Heart left ventricle (tissue), 16 donors: Measurements from ENCODE around the gene HS3ST5. TPM values are rescaled to one million over a fixed set of nuclear protein-coding genes. Genes with fewer than 3 reads are reported as not detected.

Experiments used
- ATAC-seq, 4 donors: fragments of 200-7000 bp; cut with Tn5 transposase; one replicate each; pipeline ENCODE4 v1.9.1; 2020 to 2022; ENCODE audit warnings: moderate library complexity in 4 of 4, mild to moderate bottlenecking in 3 of 4, moderate number of reproducible peaks in 1 of 4
- DNase-seq, 5 donors: peaks; one replicate each; pipeline ENCODE4 v3.0.0-alpha.2; 2020
- H3K27ac ChIP-seq, 12 donors: fragments of 200-600 bp; sonication (generic) in 4 of 12; one replicate each; pipeline versions ENCODE4 v1.5.0 to v1.8.0; 2016 to 2022; ENCODE audit warnings: mild to moderate bottlenecking in 2 of 12
- H3K27me3 ChIP-seq, 9 donors: fragments of 200-600 bp; sonication (generic) in 2 of 9; one replicate each; pipeline versions ENCODE4 v1.5.1 to v1.8.0; 2016 to 2022; ENCODE audit warnings: mild to moderate bottlenecking in 3 of 9
- H3K36me3 ChIP-seq, 9 donors: fragments of 200-600 bp; sonication (generic) in 2 of 9; one replicate each; pipeline versions ENCODE4 v1.5.0 to v1.8.0; 2018 to 2022; ENCODE audit warnings: mild to moderate bottlenecking in 2 of 9
- H3K4me1 ChIP-seq, 12 donors: fragments of 200-600 bp; sonication (generic) in 4 of 12; one replicate each; pipeline versions ENCODE4 v1.5.0 to v1.8.0; 2016 to 2022; ENCODE audit warnings: mild to moderate bottlenecking in 3 of 12
- H3K4me3 ChIP-seq, 12 donors: fragments of 200-600 bp; sonication (generic) in 4 of 12; one replicate each; pipeline versions ENCODE4 v1.5.0 to v1.8.0; 2017 to 2022; ENCODE audit warnings: mild to moderate bottlenecking in 9 of 12, moderate library complexity in 4 of 12
- H3K9me3 ChIP-seq, 12 donors: fragments of 200-600 bp; sonication (generic) in 4 of 12; one replicate each; pipeline versions ENCODE4 v1.5.0 to v1.8.0; 2016 to 2022; ENCODE audit warnings: mild to moderate bottlenecking in 1 of 12
- POLR2A ChIP-seq, 2 donors: fragments of 450-650 bp; IDR thresholded peaks; one replicate each; pipeline ENCODE4 v1.6.1; 2017; ENCODE audit warnings: antibody characterized with exemption in 2 of 2, mild to moderate bottlenecking in 2 of 2, moderate library complexity in 2 of 2
- WGBS, 4 donors: extraction: QIAGEN DNeasy Blood & Tissue Kit in 2 of 4; methylation state at CpG; one replicate each; pipeline versions ENCODE4 v1.1.5 to v1.1.7; 2013 to 2018; 5-methylcytosine and 5-hydroxymethylcytosine counted together
- intact Hi-C, 10 donors: fragments of 100-400 bp; cut with DNase I; formaldehyde crosslinking; loops; one replicate each; pipeline versions ENCODE4 v1.11.1 to v1.14.2; 2022
- polyA plus RNA-seq, 2 donors: library from polyadenylated mRNA; stranded (reverse); fragments of 200-250 nt; gene quantifications; one replicate each; pipeline ENCODE4 v1.2.3, GENCODE V29; 2013
- total RNA-seq, 9 donors: library from RNA; depleted of rRNA in 2 of 9; stranded (reverse); fragments of >200 nt in 2 of 9; fragmentation: NEBNext Ultra II Directional in 3 of 9; extraction: Animal tissue kit (Norgen Biotek cat#: 25700) in 3 of 9; gene quantifications; one replicate each; pipeline versions ENCODE4 v1.1.0 to v1.2.4, GENCODE V29; 2016 to 2023
- TF ChIP-seq, protein P1 (sequence below), 12 donors: fragments of 200-600 bp; sonication (generic) in 4 of 12; IDR thresholded peaks; one replicate each; pipeline versions ENCODE4 v1.5.0 to v1.8.0; 2018 to 2022; ENCODE audit warnings: antibody characterized with exemption in 12 of 12, mild to moderate bottlenecking in 5 of 12
- donor health status: ischemic (EF 13 %, LVEDD 7.1; RV severe dilation, severe dysfunction).
- donor health status: healthy with polysubstance abuse.
- donor health status: DM: no; HTN: yes; CAD: no.
- donor health status: DM: no; HTN: no; CAD: no.
- donor health status: ischemic (EF 25% LVEDD 6.9; RV normal size, moderate dysfunction).
- donor health status: ischemic (EF 25% LVEDD 5.7; RV mildly dilated, moderate dysfunction).
- donor health status: healthy.
- donor health status: DM: yes; HTN: yes; CAD: no.
- donor health status: ischemic (EF 35%, LVEDD 5.7; RV mildly dilated, moderate dysfunction).
- donor health status: nonischemic (EF 11% LVEDD 7.7; RV severe dilation, severe dysfunction).
- donor health status: DM: yes; HTN: yes; CAD: no.
- donor health status: PGD.
- donor health status: ischemic (EF 29% LVEDD 5.4; RV normal size, mild dysfunction).
- donor health status: nonischemic (EF 23%, LVEDD 6.1; RV moderate dilation, normal function).

The HS3ST5 gene
- total and polyA plus RNA-seq, 11 donors, result not detected

DNA sequence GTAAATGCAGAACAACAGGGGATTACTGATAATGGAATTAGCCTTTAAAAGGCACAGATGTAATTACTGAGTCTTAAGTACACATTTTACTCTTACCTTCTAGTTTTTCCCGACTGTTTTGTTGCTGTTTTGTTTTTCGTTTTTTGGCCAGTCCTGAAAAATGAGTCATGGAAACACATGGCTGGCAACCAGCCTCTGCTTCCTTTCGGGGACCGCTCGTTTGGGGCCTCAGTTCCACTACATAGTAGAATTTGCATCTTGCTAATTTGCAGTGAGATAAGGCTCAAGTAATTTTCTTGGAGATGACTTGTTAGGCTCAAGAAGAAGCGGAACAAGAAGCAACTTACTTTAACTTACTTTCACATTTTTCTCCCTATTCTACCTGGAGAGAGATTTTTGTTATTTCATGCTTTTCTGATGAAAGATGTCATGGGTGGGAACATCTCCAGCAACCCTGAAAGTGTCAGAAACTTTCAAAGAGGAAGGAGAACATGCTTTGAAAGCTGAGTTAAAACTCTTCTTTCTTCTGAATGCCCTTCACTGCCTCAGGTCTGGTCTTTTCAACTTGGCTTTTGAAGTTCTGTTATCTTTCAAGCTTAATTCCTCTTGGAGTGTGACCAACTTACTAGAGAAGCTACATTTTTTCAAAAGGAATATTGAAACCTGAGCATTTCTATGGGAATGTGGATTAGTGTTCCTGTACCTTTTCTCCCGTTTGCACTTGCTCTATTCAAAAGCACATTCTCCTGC is 300.4 kb downstream of the HS3ST5 start:
- no peak overlapping the region for H3K27ac ChIP-seq
- no peaks in the 10 kb centered on the region for H3K4me1 ChIP-seq
- H3K9me3 ChIP-seq, result no peaks in the 10 kb centered on the region
- intact Hi-C loops, result no loop called here
- 55 to 74% (median 64%) methylated on average over 7 of the region's 7 CpGs for WGBS, 4 donors
- H3K36me3 ChIP-seq, result no peaks in the 10 kb centered on the region
- TF ChIP-seq, protein P1, sequence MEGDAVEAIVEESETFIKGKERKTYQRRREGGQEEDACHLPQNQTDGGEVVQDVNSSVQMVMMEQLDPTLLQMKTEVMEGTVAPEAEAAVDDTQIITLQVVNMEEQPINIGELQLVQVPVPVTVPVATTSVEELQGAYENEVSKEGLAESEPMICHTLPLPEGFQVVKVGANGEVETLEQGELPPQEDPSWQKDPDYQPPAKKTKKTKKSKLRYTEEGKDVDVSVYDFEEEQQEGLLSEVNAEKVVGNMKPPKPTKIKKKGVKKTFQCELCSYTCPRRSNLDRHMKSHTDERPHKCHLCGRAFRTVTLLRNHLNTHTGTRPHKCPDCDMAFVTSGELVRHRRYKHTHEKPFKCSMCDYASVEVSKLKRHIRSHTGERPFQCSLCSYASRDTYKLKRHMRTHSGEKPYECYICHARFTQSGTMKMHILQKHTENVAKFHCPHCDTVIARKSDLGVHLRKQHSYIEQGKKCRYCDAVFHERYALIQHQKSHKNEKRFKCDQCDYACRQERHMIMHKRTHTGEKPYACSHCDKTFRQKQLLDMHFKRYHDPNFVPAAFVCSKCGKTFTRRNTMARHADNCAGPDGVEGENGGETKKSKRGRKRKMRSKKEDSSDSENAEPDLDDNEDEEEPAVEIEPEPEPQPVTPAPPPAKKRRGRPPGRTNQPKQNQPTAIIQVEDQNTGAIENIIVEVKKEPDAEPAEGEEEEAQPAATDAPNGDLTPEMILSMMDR (IDR thresholded peaks at IDR 0.05), result no peak
- no peak for TF ChIP-seq POLR2A (IDR thresholded peaks at IDR 0.05)
- H3K4me3 ChIP-seq, result no peak overlapping the region
- no peaks in the 10 kb centered on the region for H3K27me3 ChIP-seq
- no peak for DNase-seq
- ATAC-seq, result no peak

DNA sequence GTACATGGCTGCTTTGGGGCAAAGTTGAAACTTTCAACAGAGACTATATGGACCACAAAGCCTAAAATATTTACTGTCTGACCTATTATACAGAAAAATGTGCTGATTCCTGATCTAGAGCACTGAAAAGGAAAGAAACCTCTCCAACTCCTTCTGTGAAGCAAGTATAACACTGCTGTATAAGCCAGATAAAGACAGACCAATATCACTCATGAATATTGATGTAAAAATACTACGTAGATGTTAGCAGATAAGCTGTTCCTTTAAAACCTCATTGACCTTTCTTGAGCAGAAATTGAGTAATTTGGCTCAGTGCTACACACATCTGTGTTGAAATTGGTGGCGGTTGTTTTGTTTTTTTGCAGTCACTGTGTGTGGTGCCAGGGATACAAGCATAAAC is 302.0 kb downstream of the HS3ST5 start:
- no peak for DNase-seq
- Histone ChIP-seq H3K4me1 (no peaks in the 10 kb centered on the region), H3K27ac (no peak overlapping the region), H3K4me3 (no peak overlapping the region), H3K27me3 (no peaks in the 10 kb centered on the region), H3K9me3 (no peaks in the 10 kb centered on the region), H3K36me3 (no peaks in the 10 kb centered on the region)
- no peak for ATAC-seq
- no peak for TF ChIP-seq POLR2A (IDR thresholded peaks at IDR 0.05)
- TF ChIP-seq, protein P1 (IDR thresholded peaks at IDR 0.05), result no peak
- intact Hi-C loops, result no loop called here
- 79 to 84% (median 81%) methylated on average over 2 of the region's 2 CpGs for WGBS, 4 donors

DNA sequence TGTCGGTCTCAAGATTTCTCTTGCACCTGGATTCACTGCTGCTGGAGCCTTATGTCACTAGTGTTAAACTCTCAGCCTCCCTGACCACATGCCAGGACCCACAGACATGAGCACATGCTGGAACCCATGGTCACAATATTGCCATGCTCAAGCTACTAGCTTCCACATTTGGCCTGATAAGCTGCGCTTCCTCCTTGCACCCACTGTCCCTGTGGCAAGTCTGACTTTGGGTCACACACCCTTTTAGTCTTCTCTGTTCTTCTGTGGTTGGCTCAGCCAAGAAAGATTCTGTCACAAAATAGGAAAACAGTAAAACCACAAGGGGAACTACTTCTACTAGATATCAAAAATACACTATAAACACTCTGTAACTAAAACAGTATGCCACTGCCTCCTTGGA is 303.0 kb downstream of the HS3ST5 start:
- H3K9me3 ChIP-seq, result no peaks in the 10 kb centered on the region
- H3K27me3 ChIP-seq, result no peaks in the 10 kb centered on the region
- intact Hi-C loops, result no loop called here
- TF ChIP-seq, protein P1 (IDR thresholded peaks at IDR 0.05), result no peak
- TF ChIP-seq POLR2A (IDR thresholded peaks at IDR 0.05), result no peak
- no peak for ATAC-seq
- no peaks in the 10 kb centered on the region for H3K4me1 ChIP-seq
- no peak overlapping the region for H3K27ac ChIP-seq
- no peak for DNase-seq
- H3K4me3 ChIP-seq, result no peak overlapping the region
- whole genome bisulfite sequencing, 4 donors, result 76 to 100% (median 96%) methylated on average over 2 of the region's 2 CpGs
- no peaks in the 10 kb centered on the region for H3K36me3 ChIP-seq

DNA sequence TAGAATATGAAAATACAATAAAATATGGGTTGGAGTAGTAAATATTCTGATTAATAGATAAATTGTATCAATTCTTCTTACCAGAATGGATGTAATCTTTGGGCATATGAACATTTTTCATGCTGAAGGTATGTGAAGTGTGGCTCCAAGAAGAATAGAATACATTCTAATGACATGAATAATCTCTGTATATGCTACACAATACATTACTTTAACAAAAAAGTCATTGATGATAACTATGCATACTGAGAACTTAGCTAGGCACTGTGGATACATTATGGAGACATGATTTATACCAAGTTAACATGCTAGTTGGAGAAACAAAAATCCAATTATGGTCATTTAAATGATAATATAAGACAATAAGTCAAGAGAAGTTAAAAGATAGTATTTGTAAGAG is 309.2 kb downstream of the HS3ST5 start:
- intact Hi-C loops, result no loop called here
- TF ChIP-seq POLR2A (IDR thresholded peaks at IDR 0.05), result no peak
- TF ChIP-seq, protein P1 (IDR thresholded peaks at IDR 0.05), result no peak
- Histone ChIP-seq H3K36me3 (no peaks in the 10 kb centered on the region), H3K27me3 (no peaks in the 10 kb centered on the region), H3K27ac (no peak overlapping the region), H3K9me3 (no peaks in the 10 kb centered on the region), H3K4me1 (peaks cover 0 to 7% (median 0%) of the 10 kb centered on the region in 12 donors), H3K4me3 (no peak overlapping the region)
- DNase-seq (no peak), ATAC-seq (no peak)
